NCI-H526 treated with DMSO at 0.1 percent for 48 hours (cell line): ENCODE results near the gene TSTD1.
"Not testable (repeated sequence)": the region's sequence is repeated elsewhere in the genome, so short reads cannot be mapped to it uniquely, and the experiment has no call there.

ENCODE experiments used
- DNase-seq: peaks from one replicate; lab custom pipeline; 2025; lab: John Stamatoyannopoulos, UW

TSTD1 gene

GRCh38 chr1:161037661-161038522, 872 bp downstream of the TSTD1 start:
- DNase-seq, result no peak

- DNase-seq, result no peak
These were observed 5.0 kb downstream of the TSTD1 start for GRCh38 chr1:161033751-161034150.

GRCh38 chr1:161032409-161032808, 6.4 kb downstream of the TSTD1 start:
- no peak for DNase-seq

GRCh38 chr1:161031874-161032273, 6.9 kb downstream of the TSTD1 start:
- DNase-seq, result no peak

- DNase-seq, result not testable (repeated sequence)
These were observed 9.3 kb downstream of the TSTD1 start for GRCh38 chr1:161029466-161029865.

GRCh38 chr1:161026954-161027353, 11.8 kb downstream of the TSTD1 start:
- DNase-seq, result not testable (repeated sequence)

- DNase-seq, result not testable (repeated sequence)
These were observed 16.3 kb downstream of the TSTD1 start for GRCh38 chr1:161022432-161022831.

GRCh38 chr1:161021970-161022353, 16.8 kb downstream of the TSTD1 start:
- no peak for DNase-seq

- DNase-seq, result peak; percentile 100
These were observed 17.4 kb downstream of the TSTD1 start for GRCh38 chr1:161021165-161021969.

- DNase-seq, result peak; percentile 94
These were observed 18.1 kb downstream of the TSTD1 start, which contains the start of gene F11R for GRCh38 chr1:161020509-161021164. F11R (minus strand) TSS chr1:161021152; CDS start chr1:161021073, 79 bp downstream.

- DNase-seq, result peak; percentile 39
These were observed 18.8 kb downstream of the TSTD1 start for GRCh38 chr1:161019751-161020495.

GRCh38 chr1:161019111-161019660, 19.6 kb downstream of the TSTD1 start:
- not testable (repeated sequence) for DNase-seq

- DNase-seq, result no peak
These were observed 20.2 kb downstream of the TSTD1 start for GRCh38 chr1:161018631-161018930.

- DNase-seq, result no peak
These were observed 20.8 kb downstream of the TSTD1 start for GRCh38 chr1:161017756-161018630.

GRCh38 chr1:161017181-161017580, 21.6 kb downstream of the TSTD1 start:
- not testable (repeated sequence) for DNase-seq

GRCh38 chr1:161016683-161017082, 22.1 kb downstream of the TSTD1 start:
- DNase-seq, result not testable (repeated sequence)

GRCh38 chr1:161013488-161014230, 25.1 kb downstream of the TSTD1 start:
- DNase-seq, result no peak

- DNase-seq, result no peak
These were observed 25.7 kb downstream of the TSTD1 start for GRCh38 chr1:161013131-161013487.

GRCh38 chr1:161012420-161012819, 26.3 kb downstream of the TSTD1 start:
- DNase-seq, result no peak
